Stimulated activated naive CD4-positive, alpha-beta T cell treated with Interleukin-2 at 50 U/mL for 16 hours (primary cell): ENCODE measurements around the gene CENPH.
"Not testable (repeated sequence)": the region's sequence is repeated elsewhere in the genome, so short reads cannot be mapped to it uniquely, and the experiment has no call there.

ENCODE experiments used
- DNase-seq: peaks from one replicate; lab custom pipeline; 2025; lab: John Stamatoyannopoulos, UW

The CENPH gene

GRCh38 chr5:69209602-69210001 is 20.2 kb downstream of the CENPH start:
- no peak for DNase-seq

- DNase-seq, result no peak
Measured at GRCh38 chr5:69211200-69211599, 21.8 kb downstream of the CENPH start.

GRCh38 chr5:69212022-69212421 is 22.6 kb downstream of the CENPH start:
- no peak for DNase-seq

- DNase-seq, result no peak
Measured at GRCh38 chr5:69213513-69214215, 24.3 kb downstream of the CENPH start.

GRCh38 chr5:69217151-69217511 is 27.7 kb downstream of the CENPH start:
- no peak for DNase-seq

GRCh38 chr5:69217548-69218526 is 28.5 kb downstream of the CENPH start:
- peak; percentile 93 for DNase-seq

- no peak for DNase-seq
Measured at GRCh38 chr5:69219939-69220338, 30.6 kb downstream of the CENPH start.

- DNase-seq, result not testable (repeated sequence)
Measured at GRCh38 chr5:69220371-69220770, 31.0 kb downstream of the CENPH start.

GRCh38 chr5:69220833-69221232 is 31.4 kb downstream of the CENPH start:
- DNase-seq, result not testable (repeated sequence)

GRCh38 chr5:69224520-69224919 is 35.1 kb downstream of the CENPH start:
- no peak for DNase-seq

GRCh38 chr5:69225860-69226259 is 36.5 kb downstream of the CENPH start:
- no peak for DNase-seq

- DNase-seq, result no peak
Measured at GRCh38 chr5:69230181-69230580, 40.8 kb downstream of the CENPH start.

GRCh38 chr5:69231281-69231680 is 41.9 kb downstream of the CENPH start:
- DNase-seq, result no peak

GRCh38 chr5:69231851-69232250 is 42.5 kb downstream of the CENPH start:
- DNase-seq, result no peak

- DNase-seq, result peak; percentile 93
Measured at GRCh38 chr5:69234457-69235268, 45.3 kb downstream of the CENPH start, which contains the start of gene CDK7. TSS of gene CDK7 (plus strand) at chr5:69234886. CDS start at chr5:69234976, 90 bp downstream.

GRCh38 chr5:69236733-69237132 is 47.4 kb downstream of the CENPH start:
- not testable (repeated sequence) for DNase-seq

- no peak for DNase-seq
Measured at GRCh38 chr5:69237877-69238276, 48.5 kb downstream of the CENPH start.

- no peak for DNase-seq
Measured at GRCh38 chr5:69238760-69239251, 49.4 kb downstream of the CENPH start.

GRCh38 chr5:69242215-69242927 is 53.0 kb downstream of the CENPH start:
- no peak for DNase-seq

GRCh38 chr5:69245031-69245430 is 55.6 kb downstream of the CENPH start:
- DNase-seq, result no peak

- DNase-seq, result no peak
Measured at GRCh38 chr5:69248019-69248418, 58.6 kb downstream of the CENPH start.
